Neural crest cell (in vitro differentiated cells): ENCODE measurements around the gene BAIAP3. TPM values are rescaled to one million over a fixed set of nuclear protein-coding genes. Genes with fewer than 3 reads are reported as not detected.

Source experiments
- DNase-seq: peaks from one replicate; pipeline ENCODE4 v3.0.0; 2021; ENCODE audit warnings: low read depth, mixed read lengths, low spot score
- H3K27ac Mint-ChIP-seq: one replicate; pipeline ENCODE4 v1.8.0; 2021; ENCODE audit warnings: mild to moderate bottlenecking, mixed read lengths; ENCODE audit not compliant: unreplicated experiment
- H3K27me3 Mint-ChIP-seq: 2 replicates; pipeline ENCODE4 v1.8.0; 2021; ENCODE audit warnings: low read depth, mild to moderate bottlenecking, mixed read lengths
- H3K36me3 Mint-ChIP-seq: 2 replicates; pipeline ENCODE4 v1.8.0; 2021; ENCODE audit warnings: low read depth, mild to moderate bottlenecking, mixed read lengths
- H3K4me1 Mint-ChIP-seq: 2 replicates; pipeline ENCODE4 v1.8.0; 2021; ENCODE audit warnings: mixed read lengths
- H3K4me3 Mint-ChIP-seq: one replicate; pipeline ENCODE4 v1.8.0; 2021; ENCODE audit warnings: mild to moderate bottlenecking, mixed read lengths
- H3K9me3 Mint-ChIP-seq: 2 replicates; pipeline ENCODE4 v1.8.0; 2021; ENCODE audit warnings: mixed read lengths
- total RNA-seq: library from RNA; stranded (reverse); gene quantifications from 2 replicates; pipeline ENCODE4 v1.2.1, GENCODE V29; 2021
- TF ChIP-seq, protein P1 (sequence below): fragments of 200-600 bp; sonication (generic); conservative IDR thresholded peaks from 2 replicates; pipeline ENCODE4 v1.5.0; 2021; ENCODE audit warnings: antibody characterized with exemption, mild to moderate bottlenecking

Gene BAIAP3
- total RNA-seq, 1 donor from 2014 or later, result 3.4 TPM

DNA sequence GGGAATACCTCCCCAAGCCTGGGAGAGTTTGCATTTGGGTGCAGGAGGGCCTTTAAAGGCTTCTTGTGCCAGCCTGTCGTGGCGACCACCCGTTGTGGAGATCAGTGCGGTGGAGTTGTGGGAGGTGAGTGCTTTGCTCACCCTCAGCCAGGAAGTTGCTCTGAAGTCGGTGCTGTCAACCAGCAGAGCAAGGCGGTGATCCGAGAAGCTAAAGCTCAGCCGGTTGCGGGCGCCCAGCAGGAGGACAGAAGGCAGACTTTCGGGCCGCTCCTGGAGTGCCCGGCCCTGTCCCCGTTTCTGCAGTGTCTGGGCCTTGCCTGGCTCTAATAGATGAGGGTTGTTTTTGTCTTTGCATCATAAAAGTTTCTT lies 22.6 kb upstream of the BAIAP3 start:
- H3K4me3 Mint-ChIP-seq, result peak overlapping the region; percentile 98
- H3K9me3 Mint-ChIP-seq, result no peaks in the 10 kb centered on the region
- no peak for DNase-seq
- peak overlapping the region; percentile 99 for H3K27ac Mint-ChIP-seq
- peaks cover 5% of the 10 kb centered on the region for H3K36me3 Mint-ChIP-seq
- TF ChIP-seq, protein P1, sequence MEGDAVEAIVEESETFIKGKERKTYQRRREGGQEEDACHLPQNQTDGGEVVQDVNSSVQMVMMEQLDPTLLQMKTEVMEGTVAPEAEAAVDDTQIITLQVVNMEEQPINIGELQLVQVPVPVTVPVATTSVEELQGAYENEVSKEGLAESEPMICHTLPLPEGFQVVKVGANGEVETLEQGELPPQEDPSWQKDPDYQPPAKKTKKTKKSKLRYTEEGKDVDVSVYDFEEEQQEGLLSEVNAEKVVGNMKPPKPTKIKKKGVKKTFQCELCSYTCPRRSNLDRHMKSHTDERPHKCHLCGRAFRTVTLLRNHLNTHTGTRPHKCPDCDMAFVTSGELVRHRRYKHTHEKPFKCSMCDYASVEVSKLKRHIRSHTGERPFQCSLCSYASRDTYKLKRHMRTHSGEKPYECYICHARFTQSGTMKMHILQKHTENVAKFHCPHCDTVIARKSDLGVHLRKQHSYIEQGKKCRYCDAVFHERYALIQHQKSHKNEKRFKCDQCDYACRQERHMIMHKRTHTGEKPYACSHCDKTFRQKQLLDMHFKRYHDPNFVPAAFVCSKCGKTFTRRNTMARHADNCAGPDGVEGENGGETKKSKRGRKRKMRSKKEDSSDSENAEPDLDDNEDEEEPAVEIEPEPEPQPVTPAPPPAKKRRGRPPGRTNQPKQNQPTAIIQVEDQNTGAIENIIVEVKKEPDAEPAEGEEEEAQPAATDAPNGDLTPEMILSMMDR, result no peak
- peaks cover 9% of the 10 kb centered on the region for H3K27me3 Mint-ChIP-seq
- peaks cover 14% of the 10 kb centered on the region for H3K4me1 Mint-ChIP-seq

DNA sequence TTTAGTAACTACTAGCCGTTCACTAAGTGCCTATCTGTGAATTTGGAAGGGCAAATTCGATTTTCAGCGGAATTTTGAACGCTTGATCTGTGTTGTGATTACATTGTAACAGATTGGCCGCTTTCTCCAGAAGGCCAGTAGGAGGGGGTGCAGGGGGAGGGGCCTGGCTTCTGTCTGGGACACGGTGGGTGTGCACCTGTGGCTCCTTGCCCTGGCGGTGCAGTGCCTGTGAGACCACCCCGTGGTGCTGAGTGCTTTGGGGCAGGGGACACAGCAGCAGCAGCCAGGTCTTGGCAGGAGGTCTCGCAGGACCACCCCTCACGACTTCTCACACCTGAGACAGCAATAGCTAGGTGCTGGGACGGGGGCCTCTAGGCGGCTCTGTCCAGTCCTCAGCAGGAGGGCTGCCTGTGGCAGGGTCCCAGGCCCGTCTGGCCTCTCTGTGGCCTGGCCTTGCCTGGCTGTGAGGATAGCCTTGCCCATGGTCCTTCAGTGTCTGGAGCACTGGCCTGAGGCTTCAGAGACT lies 22.2 kb upstream of the BAIAP3 start:
- peaks cover 9% of the 10 kb centered on the region for H3K27me3 Mint-ChIP-seq
- no peaks in the 10 kb centered on the region for H3K9me3 Mint-ChIP-seq
- DNase-seq, result no peak
- H3K4me1 Mint-ChIP-seq, result peaks cover 14% of the 10 kb centered on the region
- peak overlapping the region; percentile 98 for H3K4me3 Mint-ChIP-seq
- peaks cover 8% of the 10 kb centered on the region for H3K36me3 Mint-ChIP-seq
- peak overlapping the region; percentile 99 for H3K27ac Mint-ChIP-seq
- TF ChIP-seq, protein P1, result no peak

DNA sequence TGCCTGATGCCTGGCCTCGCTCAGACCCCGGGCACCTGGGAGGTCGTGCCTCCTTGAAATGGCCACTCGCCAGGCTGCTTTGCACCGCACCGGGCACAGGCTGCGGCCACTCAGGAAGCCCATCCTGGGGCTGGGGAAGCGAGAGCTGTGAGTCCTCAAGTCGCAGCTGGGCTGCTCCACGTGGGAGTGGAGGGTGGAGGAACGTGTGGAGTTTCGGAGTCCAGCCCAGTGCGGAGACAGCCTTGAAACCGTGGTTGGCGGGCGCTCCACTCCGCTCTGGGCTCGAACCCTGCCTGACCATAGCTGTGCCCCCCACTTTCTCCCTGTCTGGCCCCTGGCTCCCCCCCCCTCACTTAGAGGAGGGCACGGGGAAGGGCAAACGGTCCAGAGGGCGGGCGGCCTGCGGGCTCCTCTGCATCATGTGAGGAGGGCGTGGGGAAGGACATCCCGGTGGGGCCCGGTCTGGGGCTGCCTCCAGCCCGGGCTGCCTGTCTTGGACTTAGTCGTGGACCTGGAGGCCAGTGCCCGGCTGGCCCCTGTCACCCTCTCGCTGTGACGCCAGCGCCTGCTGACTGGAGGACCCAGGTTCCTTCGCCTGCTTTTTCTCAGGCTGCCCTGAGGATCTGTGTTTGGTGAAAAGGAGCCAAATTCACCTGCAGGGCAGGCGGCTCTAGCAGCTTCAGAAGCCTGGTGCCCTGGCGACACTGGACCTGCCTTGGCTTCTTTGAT lies 21.5 kb upstream of the BAIAP3 start:
- Mint-ChIP-seq H3K27ac (no peak overlapping the region), H3K4me3 (peak overlapping the region; percentile 98), H3K36me3 (peaks cover 9% of the 10 kb centered on the region), H3K27me3 (peaks cover 9% of the 10 kb centered on the region), H3K9me3 (no peaks in the 10 kb centered on the region), H3K4me1 (peaks cover 14% of the 10 kb centered on the region)
- TF ChIP-seq, protein P1, result no peak
- no peak for DNase-seq

DNA sequence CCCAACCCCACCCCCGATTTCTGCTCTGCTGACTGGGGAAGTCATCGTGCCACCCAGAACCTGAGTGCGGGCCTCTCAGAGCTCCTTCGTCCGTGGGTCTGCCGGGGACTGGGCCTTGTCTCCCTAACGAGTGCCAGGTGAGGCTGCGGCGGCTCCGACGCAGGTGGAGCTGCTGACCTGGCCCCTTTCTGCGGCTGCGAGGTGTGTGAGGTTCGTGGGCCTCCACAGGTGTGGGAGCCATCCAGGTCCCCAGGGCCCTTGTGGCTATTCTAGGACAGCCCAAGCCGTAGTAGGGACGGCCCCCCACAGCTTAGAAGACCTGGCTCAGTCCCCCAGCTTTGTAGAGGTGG lies 21.0 kb upstream of the BAIAP3 start:
- H3K9me3 Mint-ChIP-seq, result no peaks in the 10 kb centered on the region
- H3K4me1 Mint-ChIP-seq, result peaks cover 14% of the 10 kb centered on the region
- peaks cover 12% of the 10 kb centered on the region for H3K36me3 Mint-ChIP-seq
- no peak for DNase-seq
- peaks cover 9% of the 10 kb centered on the region for H3K27me3 Mint-ChIP-seq
- H3K4me3 Mint-ChIP-seq, result peak overlapping the region; percentile 82
- TF ChIP-seq, protein P1, result no peak
- no peak overlapping the region for H3K27ac Mint-ChIP-seq

DNA sequence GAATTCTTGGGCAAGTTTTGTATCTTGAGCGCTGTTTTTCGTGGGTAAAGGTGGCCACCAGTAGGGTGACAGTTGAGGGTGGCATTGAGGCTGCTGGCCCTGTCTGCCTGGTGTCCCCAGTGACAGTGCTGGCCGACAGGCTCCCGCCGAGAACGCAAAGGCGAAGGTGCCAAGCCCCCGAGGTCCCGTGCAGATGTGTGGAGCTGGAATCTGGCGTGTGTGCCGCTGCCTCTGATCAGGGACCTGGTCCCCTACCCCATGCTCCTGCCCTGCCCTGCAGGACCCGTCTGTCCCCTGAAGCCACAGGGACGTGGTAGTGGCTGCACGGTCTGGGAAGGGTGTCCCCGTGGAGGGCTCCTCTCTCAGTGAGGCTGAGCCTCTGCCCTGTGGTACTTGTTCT lies 20.5 kb upstream of the BAIAP3 start:
- Mint-ChIP-seq H3K4me3 (peak overlapping the region; percentile 82), H3K4me1 (peaks cover 14% of the 10 kb centered on the region), H3K36me3 (peaks cover 16% of the 10 kb centered on the region), H3K9me3 (no peaks in the 10 kb centered on the region), H3K27me3 (peaks cover 9% of the 10 kb centered on the region), H3K27ac (no peak overlapping the region)
- DNase-seq, result no peak
- TF ChIP-seq, protein P1, result no peak
